ENCODE data around the gene CLCNKA.

Gene CLCNKA

DNA sequence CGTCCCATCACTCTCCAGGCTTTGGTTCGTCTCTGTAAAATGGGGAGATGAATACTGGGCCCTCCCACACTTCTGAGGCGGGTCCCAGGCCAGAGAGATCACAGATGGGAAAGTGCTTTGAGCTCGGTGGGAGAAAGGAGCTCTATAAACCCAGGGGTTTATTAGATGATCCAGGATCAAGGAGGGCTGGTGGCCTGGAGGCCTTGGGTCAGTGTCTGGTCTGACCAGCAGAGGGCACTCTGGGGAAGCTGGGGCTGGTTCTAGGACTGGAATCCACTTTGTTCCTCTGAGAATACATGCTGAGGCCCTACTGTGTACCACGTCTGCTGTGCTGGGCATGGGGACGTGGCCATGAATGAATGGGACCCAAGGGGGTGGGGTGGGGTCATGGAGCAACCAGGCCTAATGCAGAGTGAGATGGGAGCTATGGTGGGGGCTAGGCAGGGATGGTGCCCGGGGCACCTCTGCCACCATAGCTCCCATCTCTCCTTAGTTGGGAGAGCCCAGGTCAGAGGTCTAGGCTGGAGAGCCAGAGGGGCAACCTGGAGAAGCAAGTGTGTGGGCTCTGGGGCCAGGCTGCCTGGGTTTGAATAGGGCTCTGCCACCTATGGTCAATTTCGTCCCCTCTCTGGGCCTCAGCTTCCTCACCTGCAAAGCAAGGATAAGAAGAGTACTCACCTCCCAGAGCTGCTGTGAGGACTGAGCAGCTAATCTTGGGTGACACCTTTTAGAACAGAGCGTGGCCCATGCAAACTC, 60.6 kb downstream of the CLCNKA start:
- DNase-seq, result peak; percentile 51 to 61

DNA sequence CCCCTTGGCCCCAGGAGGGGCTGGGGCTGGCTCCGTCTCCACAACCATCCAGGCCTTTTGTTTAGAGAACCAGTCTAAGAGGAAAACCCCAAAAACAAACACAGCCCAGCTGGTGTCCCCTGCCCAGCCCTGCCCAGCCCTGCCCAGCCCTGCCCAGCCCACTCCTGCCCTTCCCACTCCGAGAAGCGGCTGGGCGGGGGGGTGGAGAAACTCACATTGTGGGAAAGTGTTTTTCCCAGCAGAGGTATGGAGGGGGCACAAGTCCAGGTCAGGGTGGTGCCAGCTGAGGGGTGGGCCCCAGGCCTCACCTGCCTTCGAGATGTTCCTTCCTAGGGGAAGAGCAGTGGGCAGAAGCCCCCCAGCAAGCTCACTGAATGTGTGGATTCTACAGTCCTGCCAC, 61.6 kb downstream of the CLCNKA start:
- no peak for DNase-seq
